Esophagus muscularis mucosa (tissue), 4 donors: ENCODE results near the gene ITGB3BP. TPM values are rescaled to one million over a fixed set of nuclear protein-coding genes. Genes with fewer than 3 reads are reported as not detected.

ENCODE experiments used
- DNase-seq: peaks from one replicate; pipeline ENCODE4 v3.0.0-alpha.2; 2017; ENCODE audit errors: extremely low spot score
- H3K27ac ChIP-seq, 4 donors: fragments of 200-600 bp; sonication (generic); replicated peaks in 1 of 4; 1 replicate in 3 of 4; 2 replicates in 1 of 4; pipeline ENCODE4 v1.5.1; 2016 to 2019; ENCODE audit warnings: mild to moderate bottlenecking in 1 of 4
- H3K27me3 ChIP-seq, 4 donors: fragments of 200-600 bp; sonication (generic); one replicate each; pipeline versions ENCODE4 v1.5.1 to v1.6.0; 2016 to 2019
- H3K36me3 ChIP-seq, 4 donors: fragments of 200-600 bp; sonication (generic); one replicate each; pipeline ENCODE4 v1.5.1; 2016 to 2019
- H3K4me1 ChIP-seq, 4 donors: fragments of 200-600 bp; sonication (generic); one replicate each; pipeline ENCODE4 v1.5.1; 2016 to 2019
- H3K4me3 ChIP-seq, 4 donors: fragments of 200-600 bp; sonication (generic); 1 replicate in 2 of 4; 2 replicates in 2 of 4; pipeline ENCODE4 v1.5.1; 2016 to 2019; ENCODE audit warnings: mild to moderate bottlenecking in 4 of 4, moderate library complexity in 1 of 4
- H3K9me3 ChIP-seq, 4 donors: fragments of 200-600 bp; sonication (generic); 1 replicate in 3 of 4; 2 replicates in 1 of 4; pipeline ENCODE4 v1.5.1; 2016 to 2019
- EP300 ChIP-seq: sonication (generic); formaldehyde crosslinking; IDR thresholded peaks from one replicate; pipeline ENCODE4 v1.6.1; 2017; ENCODE audit warnings: antibody characterized with exemption
- POLR2A ChIP-seq: fragments of 450-650 bp; IDR thresholded peaks from one replicate; pipeline ENCODE4 v1.6.1; 2017; ENCODE audit warnings: antibody characterized with exemption, moderate library complexity, mild to moderate bottlenecking, low read depth
- POLR2AphosphoS5 ChIP-seq, 2 donors: sonication (generic); formaldehyde crosslinking; IDR thresholded peaks; one replicate each; pipeline ENCODE4 v1.6.1; 2017; ENCODE audit warnings: antibody characterized with exemption in 2 of 2
- WGBS: methylation state at CpG from one replicate; pipeline ENCODE4 v1.1.5; 2018; 5-methylcytosine and 5-hydroxymethylcytosine counted together
- intact Hi-C: fragments of 100-400 bp; cut with DNase I; formaldehyde crosslinking; loops from one replicate; pipeline ENCODE4 v1.15.1; 2023
- total RNA-seq, 4 donors: library from RNA; depleted of rRNA; stranded (reverse); fragments of >200 nt; gene quantifications; one replicate each; pipeline versions ENCODE4 v1.1.0 to v1.2.1, GENCODE V29; 2016
- TF ChIP-seq, protein P1 (sequence below), 3 experiments: fragments of 200-600 bp in 2 of 3; fragments of 450-650 bp in 1 of 3; sonication (generic) in 2 of 3; IDR thresholded peaks; one replicate each; pipeline ENCODE4 v1.5.1; 2017 to 2019; ENCODE audit warnings: antibody characterized with exemption in 3 of 3, mild to moderate bottlenecking in 2 of 3, moderate library complexity in 1 of 3

ITGB3BP gene
- total RNA-seq, 4 donors from 2014 or later, result 6.8 to 38.2 (median 11.1) TPM

DNA sequence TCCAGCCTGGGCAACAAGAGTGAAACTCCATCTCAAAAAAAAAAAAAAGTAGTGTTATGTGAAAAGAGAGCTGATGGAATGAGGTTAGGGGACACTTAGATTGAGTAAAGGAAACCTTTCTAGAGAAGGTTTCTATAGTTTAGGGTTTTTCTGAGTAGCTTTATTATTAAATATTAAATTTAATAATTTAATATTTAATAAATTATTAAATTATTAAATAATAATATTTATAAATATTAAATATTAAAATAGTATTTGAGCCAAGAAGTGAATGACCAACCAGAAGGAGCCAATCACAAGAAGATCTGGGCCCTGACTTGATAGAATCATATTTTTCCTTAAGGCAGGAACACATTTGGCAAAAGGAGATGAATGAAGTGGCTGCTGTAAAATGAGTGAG lies 104.9 kb downstream of the ITGB3BP start:
- DNase-seq, result no peak
- H3K36me3 ChIP-seq, result peaks cover 0 to 10% (median 4%) of the 10 kb centered on the region in 4 donors
- H3K4me3 ChIP-seq, result no peak overlapping the region
- H3K27ac ChIP-seq, result no peak overlapping the region
- TF ChIP-seq, protein P1, sequence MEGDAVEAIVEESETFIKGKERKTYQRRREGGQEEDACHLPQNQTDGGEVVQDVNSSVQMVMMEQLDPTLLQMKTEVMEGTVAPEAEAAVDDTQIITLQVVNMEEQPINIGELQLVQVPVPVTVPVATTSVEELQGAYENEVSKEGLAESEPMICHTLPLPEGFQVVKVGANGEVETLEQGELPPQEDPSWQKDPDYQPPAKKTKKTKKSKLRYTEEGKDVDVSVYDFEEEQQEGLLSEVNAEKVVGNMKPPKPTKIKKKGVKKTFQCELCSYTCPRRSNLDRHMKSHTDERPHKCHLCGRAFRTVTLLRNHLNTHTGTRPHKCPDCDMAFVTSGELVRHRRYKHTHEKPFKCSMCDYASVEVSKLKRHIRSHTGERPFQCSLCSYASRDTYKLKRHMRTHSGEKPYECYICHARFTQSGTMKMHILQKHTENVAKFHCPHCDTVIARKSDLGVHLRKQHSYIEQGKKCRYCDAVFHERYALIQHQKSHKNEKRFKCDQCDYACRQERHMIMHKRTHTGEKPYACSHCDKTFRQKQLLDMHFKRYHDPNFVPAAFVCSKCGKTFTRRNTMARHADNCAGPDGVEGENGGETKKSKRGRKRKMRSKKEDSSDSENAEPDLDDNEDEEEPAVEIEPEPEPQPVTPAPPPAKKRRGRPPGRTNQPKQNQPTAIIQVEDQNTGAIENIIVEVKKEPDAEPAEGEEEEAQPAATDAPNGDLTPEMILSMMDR (IDR thresholded peaks at IDR 0.05), result no peak
- TF ChIP-seq POLR2AphosphoS5 (IDR thresholded peaks at IDR 0.05), result no peak
- no peak for TF ChIP-seq POLR2A
- TF ChIP-seq EP300, result no peak
- no peaks in the 10 kb centered on the region for H3K4me1 ChIP-seq
- H3K9me3 ChIP-seq, result no peaks in the 10 kb centered on the region
- intact Hi-C loops, result no loop called here
- H3K27me3 ChIP-seq, result no peaks in the 10 kb centered on the region

GRCh38 chr1:63414691-63415365 lies 108.2 kb downstream of the ITGB3BP start:
- Histone ChIP-seq H3K4me3 (no peak overlapping the region), H3K36me3 (peaks cover 5 to 13% (median 8%) of the 10 kb centered on the region in 4 donors), H3K27ac (no peak overlapping the region), H3K27me3 (no peaks in the 10 kb centered on the region), H3K4me1 (no peaks in the 10 kb centered on the region), H3K9me3 (no peaks in the 10 kb centered on the region)
- intact Hi-C loops, result no loop called here
- no peak for DNase-seq
- TF ChIP-seq EP300 (no peak), POLR2AphosphoS5 (IDR thresholded peaks at IDR 0.05) (no peak), POLR2A (no peak)
- TF ChIP-seq, protein P1 (IDR thresholded peaks at IDR 0.05), result no peak
- WGBS, result 88% methylated on average over 3 of the region's 3 CpGs

DNA sequence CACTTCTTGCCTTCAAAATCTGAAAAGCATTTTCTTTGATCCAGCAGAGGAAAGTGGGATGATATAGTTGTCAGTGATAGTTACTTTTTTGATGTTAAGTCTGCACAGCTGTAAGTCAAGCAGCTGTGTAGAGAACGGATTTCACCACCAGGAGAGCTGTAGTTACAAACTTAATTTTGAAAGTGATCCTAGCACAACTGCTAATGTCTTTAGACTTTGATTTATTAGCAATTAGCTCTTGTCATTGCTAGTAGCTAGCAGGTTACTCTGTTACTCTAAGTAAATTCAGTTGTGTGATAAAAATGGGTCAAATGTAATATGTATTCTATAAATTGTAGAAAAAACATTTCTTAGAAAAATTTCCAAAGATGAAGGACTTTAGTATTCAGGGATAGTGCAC lies 109.6 kb downstream of the ITGB3BP start:
- Histone ChIP-seq H3K27me3 (no peaks in the 10 kb centered on the region), H3K27ac (no peak overlapping the region), H3K36me3 (peaks cover 5 to 13% (median 8%) of the 10 kb centered on the region in 4 donors), H3K4me1 (no peaks in the 10 kb centered on the region), H3K9me3 (no peaks in the 10 kb centered on the region), H3K4me3 (no peak overlapping the region)
- DNase-seq, result no peak
- TF ChIP-seq EP300 (no peak), POLR2AphosphoS5 (IDR thresholded peaks at IDR 0.05) (no peak), POLR2A (no peak)
- TF ChIP-seq, protein P1 (IDR thresholded peaks at IDR 0.05), result no peak
- WGBS, result 92% methylated on average over 1 of the region's 1 CpG
- intact Hi-C loops, result no loop called here

DNA sequence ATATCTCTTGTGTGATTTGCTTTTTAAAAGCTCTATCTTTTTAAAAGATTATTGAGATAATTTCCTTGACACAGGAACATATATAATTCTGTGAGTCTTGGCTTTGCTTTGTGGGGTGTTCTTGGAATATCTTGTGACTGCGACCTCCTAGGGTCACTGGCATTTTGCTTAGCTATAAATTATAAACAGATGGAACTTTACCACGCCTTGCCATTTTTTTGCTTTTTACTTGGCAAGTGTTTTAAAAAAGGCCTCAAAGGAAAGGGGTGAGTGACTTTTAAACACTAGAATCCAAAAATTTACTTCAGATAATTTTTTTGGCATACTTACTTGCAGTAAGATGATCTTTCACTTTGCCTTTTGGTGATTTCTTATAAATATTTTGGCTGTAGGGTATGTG lies 112.0 kb downstream of the ITGB3BP start:
- TF ChIP-seq, protein P1 (IDR thresholded peaks at IDR 0.05), result no peak
- TF ChIP-seq EP300, result no peak
- TF ChIP-seq POLR2AphosphoS5 (IDR thresholded peaks at IDR 0.05), result no peak
- intact Hi-C loops, result no loop called here
- Histone ChIP-seq H3K4me1 (no peaks in the 10 kb centered on the region), H3K27ac (no peak overlapping the region), H3K4me3 (no peak overlapping the region), H3K9me3 (no peaks in the 10 kb centered on the region), H3K27me3 (no peaks in the 10 kb centered on the region), H3K36me3 (peaks cover 5 to 17% (median 8%) of the 10 kb centered on the region in 4 donors)
- no peak for DNase-seq
- 59% methylated on average over 2 of the region's 2 CpGs for WGBS

- 65% methylated on average over 4 of the region's 4 CpGs for WGBS
- Histone ChIP-seq H3K9me3 (no peaks in the 10 kb centered on the region), H3K4me3 (no peak overlapping the region), H3K4me1 (no peaks in the 10 kb centered on the region), H3K36me3 (peaks cover 5 to 24% (median 13%) of the 10 kb centered on the region in 4 donors), H3K27me3 (no peaks in the 10 kb centered on the region), H3K27ac (no peak overlapping the region)
- DNase-seq, result no peak
- TF ChIP-seq POLR2AphosphoS5 (IDR thresholded peaks at IDR 0.05), result no peak
- TF ChIP-seq POLR2A, result no peak
- TF ChIP-seq EP300, result no peak
- TF ChIP-seq, protein P1 (IDR thresholded peaks at IDR 0.05), result no peak
- intact Hi-C loops, result no loop called here
These were observed 114.7 kb downstream of the ITGB3BP start for GRCh38 chr1:63408331-63408730.
